GM12801 (cell line): ENCODE measurements around the gene TEPSIN.

ENCODE experiments used
- CTCF ChIP-seq: IDR thresholded peaks from one replicate; pipeline ENCODE4 v1.5.1; 2011; ENCODE audit warnings: control low read depth; ENCODE audit not compliant: insufficient read length; ENCODE audit errors: extremely low read depth

The TEPSIN gene

GRCh38 chr17:81181811-81182185 lies 57.1 kb downstream of the TEPSIN start:
- no peak for TF ChIP-seq CTCF

GRCh38 chr17:81180836-81181810 lies 57.7 kb downstream of the TEPSIN start:
- TF ChIP-seq CTCF = no peak

- TF ChIP-seq CTCF = no peak
These were observed 59.0 kb downstream of the TEPSIN start for GRCh38 chr17:81179861-81180260.

- TF ChIP-seq CTCF = no peak
These were observed 59.6 kb downstream of the TEPSIN start for GRCh38 chr17:81179220-81179619.
